Stimulated activated CD4-positive, alpha-beta T cell treated with anti-CD3 and anti-CD28 coated beads, Interleukin-12 subunit alpha, Interleukin-12 subunit beta, amount 100 ng/mL, for 4 hours (primary cell): ENCODE results near the gene CYP51A1.
"Not testable (repeated sequence)": the region's sequence is repeated elsewhere in the genome, so short reads cannot be mapped to it uniquely, and the experiment has no call there.

Source experiments
- DNase-seq: peaks from one replicate; pipeline ENCODE4 v3.0.0-alpha.2; 2020

Gene CYP51A1

DNA sequence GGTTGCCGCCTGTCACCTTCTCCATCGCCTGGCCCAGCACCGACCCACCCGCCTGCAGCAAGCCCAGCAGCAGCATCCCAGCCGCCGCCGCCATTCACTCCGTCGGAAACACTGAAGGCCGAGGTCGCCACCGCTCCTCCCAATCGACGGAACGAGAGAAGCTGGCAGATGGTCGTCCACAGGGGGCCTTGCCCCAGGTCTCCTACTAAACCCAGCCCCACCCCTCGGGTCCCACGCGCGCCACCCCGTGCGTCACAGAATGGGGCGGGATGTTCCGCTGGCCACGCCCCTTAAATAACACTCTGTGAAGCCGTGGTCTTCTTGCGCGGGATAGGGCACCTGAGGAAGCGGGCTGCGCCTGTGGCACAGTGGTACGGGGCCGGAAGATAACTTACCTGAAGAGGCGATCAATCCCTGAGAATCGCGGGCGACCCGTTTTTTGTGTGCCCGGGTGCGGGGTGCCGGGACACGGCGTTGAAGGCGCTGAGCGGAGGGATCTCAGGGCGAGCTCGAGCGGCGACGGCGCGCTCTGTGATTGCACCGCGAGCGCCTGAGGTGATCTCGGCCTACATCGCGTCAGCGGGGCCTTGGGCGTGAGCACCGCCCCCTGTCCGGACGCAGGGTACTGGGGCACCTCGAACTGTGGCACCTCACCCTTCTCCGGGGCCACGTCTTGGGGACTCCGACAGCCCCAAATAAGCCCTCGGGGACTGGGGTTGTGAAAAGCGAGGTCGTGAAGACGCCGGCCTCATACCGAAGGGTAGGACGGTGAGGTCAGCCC lies at the start of gene CYP51A1:
CYP51A1 (minus strand) TSS at position 207 of the 781 bp plus-strand sequence; CDS start at position 94, 113 bp downstream.
- DNase-seq = peak; percentile 90

- DNase-seq = peak; percentile 89
These were observed 44.9 kb upstream of the CYP51A1 start, which contains the start of gene LRRD1 for GRCh38 chr7:92178928-92179924. TSS of gene LRRD1 (minus strand) at chr7:92179142. CDS start at chr7:92165202, 13,940 bp downstream.

GRCh38 chr7:92177362-92177761 lies 43.1 kb upstream of the CYP51A1 start:
- DNase-seq = no peak

GRCh38 chr7:92169529-92169928 lies 35.3 kb upstream of the CYP51A1 start:
- not testable (repeated sequence) for DNase-seq

GRCh38 chr7:92161271-92161670 lies 27.0 kb upstream of the CYP51A1 start:
- DNase-seq = no peak

DNA sequence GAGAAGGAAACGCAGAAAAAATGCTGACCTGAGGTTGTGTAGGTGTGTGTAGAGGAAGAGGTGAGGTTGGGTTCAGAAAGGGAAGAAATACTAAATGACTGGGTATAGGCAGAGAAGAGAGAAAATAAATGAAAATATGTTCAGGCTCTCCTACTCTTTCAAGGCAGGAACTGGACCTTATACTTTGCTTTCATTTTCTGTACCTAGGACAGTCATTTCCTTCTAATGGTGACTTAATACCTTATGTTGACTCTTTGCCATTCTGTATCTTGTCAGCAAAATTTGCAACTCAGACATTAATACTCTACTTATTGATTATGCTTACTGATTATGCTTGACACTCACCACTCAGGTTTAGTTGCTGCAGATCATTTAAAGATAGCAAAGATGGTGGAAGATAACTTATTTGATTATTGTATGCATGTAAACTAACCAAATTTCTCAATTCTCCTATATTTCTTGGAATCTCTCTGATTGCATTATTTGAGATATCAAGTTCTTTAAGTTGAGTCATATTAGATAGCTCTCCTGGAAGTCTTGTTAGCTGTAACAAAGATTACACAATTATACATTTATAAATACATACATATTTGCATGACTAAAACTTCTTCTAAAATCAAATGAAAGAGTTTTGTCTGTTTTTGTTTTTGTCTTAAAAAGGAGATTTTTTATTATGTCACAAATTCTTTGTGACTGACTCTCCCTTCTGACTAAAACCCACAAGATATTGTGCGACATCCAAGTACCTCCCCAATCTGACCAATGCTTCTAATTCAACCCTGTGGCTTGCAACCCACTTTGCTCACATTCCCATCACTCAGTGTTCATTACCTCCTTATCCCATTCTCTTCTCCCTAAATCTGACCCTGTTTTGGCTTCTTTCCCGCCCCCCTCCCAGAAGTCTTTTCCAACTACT lies 24.6 kb upstream of the CYP51A1 start:
- no peak for DNase-seq

DNA sequence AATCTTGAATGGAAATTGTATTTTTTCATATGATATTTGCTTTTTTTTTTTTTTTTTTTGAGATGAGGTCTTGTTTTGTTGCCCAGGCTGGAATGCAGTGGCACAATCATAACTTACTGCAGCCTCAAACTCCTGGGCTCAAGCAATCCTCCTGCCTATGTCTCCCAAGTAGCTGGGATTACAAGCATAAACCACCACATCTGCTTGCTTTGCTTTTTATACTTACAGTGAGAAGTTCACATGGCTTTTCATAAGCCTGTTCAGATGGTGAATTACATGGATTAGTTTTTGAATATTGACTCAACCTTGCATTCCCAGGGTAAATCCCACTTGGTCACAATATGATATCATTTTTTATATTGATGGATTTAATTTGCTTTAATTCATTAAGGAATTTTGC lies 22.7 kb upstream of the CYP51A1 start:
- DNase-seq = no peak

DNA sequence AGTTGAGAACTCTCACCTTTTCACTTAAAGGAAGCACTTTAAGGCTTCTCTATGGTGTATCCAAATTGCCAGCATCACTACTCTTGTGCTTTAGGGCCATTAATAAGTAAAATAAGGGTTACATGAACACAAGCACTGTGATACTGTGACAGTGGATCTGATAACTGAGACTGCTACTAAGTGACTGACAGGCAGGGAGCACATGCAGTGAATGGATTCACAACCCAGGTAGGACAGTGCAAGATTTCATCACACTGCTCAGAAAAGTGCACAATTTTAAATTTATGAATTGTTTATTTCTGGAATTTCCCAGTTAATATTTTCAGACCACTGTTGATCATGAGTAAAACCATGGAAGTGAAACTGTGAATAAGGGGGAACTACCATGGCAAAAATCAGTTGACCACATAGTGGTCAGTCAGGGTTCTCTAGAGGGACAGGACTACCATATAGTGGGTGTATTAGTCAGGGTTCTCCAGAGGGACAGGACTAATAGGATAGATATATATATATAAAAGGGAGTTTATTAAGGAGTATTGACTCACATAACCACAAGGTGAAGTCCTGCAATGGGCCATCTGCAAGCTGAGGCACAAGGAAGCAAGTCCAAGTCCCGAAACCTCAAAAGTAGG lies 20.9 kb upstream of the CYP51A1 start:
- no peak for DNase-seq

- no peak for DNase-seq
These were observed 16.3 kb upstream of the CYP51A1 start for GRCh38 chr7:92150450-92151017.

GRCh38 chr7:92149736-92150239 lies 15.5 kb upstream of the CYP51A1 start:
- no peak for DNase-seq

DNA sequence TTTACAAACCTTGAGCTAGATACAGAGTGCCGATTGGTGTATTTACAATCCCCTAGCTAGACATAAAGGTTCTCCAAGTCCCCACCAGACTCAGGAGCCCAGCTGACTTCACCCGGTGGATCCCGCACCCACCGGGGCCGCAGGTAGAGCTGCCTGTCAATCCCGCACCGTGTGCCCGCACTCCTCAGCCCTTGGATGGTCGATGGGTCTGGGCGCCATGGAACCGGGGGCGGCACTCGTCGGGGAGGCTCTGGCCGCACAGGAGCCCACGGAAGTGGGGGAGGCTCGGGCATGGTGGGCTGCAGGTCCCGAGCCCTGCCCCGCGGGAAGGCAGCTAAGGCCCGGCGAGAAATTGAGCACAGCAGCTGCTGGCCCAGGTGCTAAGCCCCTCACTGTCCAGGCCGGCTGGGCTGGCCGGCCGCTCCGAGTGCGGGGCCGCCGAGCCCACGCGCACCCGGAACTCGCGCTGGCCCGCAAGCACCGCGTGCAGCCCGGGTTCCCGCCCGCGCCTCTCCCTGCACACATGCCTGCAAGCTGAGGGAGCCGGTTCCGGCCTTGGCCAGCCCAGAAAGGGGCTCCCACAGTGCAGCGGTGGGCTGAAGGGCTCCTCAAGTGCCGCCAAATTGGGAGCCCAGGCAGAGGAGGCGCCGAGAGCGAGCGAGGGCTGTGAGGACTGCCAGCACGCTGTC lies 9.1 kb upstream of the CYP51A1 start:
- not testable (repeated sequence) for DNase-seq

GRCh38 chr7:92142791-92143190 lies 8.5 kb upstream of the CYP51A1 start:
- DNase-seq = not testable (repeated sequence)

GRCh38 chr7:92141161-92141560 lies 6.9 kb upstream of the CYP51A1 start:
- DNase-seq = no peak

DNA sequence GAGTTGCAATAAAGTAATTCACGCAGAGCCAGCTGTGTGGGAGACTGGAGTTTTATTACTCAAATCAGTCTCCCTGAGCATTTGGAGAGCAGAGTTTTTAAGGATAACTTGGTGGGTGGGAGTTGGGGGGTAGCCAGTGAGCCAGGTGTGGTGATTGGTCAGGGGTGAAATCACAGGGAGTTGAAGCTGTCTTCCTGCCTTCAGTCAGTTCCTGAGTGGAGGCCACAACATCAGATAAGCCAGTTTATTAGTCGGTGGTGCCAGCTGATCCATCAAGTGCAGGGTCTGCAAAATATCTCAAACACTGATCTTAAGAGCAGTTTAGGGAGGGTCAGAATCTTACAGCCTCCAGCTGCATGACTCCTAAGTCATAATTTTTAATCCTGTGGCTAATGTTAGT lies 3.3 kb upstream of the CYP51A1 start:
- no peak for DNase-seq

DNA sequence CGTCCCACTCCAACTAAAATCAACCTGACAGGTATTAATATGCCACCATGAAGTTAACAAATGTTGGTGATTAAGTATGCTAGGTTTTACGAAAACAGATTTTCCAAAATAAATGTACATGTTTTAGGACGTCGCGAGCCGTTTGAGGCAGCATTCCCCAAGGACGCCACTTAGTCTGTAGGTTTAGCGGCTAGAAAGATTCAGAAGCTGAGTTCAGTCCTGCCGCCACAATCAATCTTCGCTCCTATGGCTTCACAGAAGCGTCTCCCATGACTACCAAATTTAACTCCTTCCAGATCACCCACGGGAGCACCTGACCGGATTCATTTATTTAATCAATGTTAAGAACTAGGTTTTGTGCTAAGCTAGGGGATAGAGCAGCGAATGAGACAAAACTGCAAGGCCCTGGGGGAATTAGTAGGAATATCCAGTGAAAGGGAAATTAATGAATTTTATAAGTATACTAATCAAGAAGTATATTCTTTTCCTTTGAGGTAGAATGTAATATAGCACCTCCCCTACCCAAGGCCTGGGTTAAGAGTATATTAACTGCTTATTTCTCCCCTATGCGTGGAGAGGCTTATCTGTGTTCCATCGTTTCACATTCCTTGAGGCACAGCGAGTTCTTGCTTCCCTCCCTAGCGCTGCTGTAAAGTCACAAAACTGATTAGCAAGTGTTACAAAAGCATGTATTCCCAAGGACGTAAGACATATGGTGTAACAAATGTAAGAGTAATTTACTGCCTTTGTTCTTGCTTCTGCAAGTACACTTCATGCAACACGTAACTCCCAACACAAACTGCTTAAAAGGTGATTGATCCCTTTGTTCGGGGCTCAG lies 994 bp upstream of the CYP51A1 start:
- no peak for DNase-seq

- DNase-seq = peak; percentile 51
These were observed 473 bp downstream of the CYP51A1 start for GRCh38 chr7:92133737-92134270.

GRCh38 chr7:92133133-92133736 lies 1.0 kb downstream of the CYP51A1 start:
- no peak for DNase-seq

- DNase-seq = no peak
These were observed 2.4 kb downstream of the CYP51A1 start for GRCh38 chr7:92131764-92132330.

GRCh38 chr7:92131093-92131492 lies 3.2 kb downstream of the CYP51A1 start:
- no peak for DNase-seq
